ENCODE measurements around the gene TSPEAR.
"Not testable (repeated sequence)": the region's sequence is repeated elsewhere in the genome, so short reads cannot be mapped to it uniquely, and the experiment has no call there.

DNA sequence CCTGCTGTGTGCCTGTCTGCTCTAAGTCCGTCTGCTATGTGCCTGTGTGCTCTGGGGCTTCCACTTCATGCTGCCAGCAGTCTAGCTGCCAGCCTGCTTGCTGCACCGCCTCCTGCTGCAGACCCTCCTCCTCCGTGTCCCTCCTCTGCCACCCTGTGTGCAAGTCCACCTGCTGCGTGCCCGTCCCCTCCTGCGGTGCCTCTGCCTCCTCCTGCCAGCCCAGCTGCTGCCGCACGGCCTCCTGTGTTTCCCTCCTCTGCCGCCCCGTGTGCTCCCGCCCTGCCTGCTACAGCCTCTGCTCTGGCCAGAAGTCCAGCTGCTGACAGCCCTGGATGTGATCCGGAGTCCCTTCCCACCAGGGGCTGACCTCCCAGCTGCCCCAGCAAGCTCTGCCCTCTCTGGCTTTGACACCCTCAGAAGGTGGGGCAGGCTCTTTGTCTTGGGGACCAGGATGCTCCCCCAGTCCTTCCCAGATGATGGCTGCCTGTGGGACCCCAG, 73.5 kb downstream of the TSPEAR start:
- not testable (repeated sequence) for TF ChIP-seq POLR2AphosphoS5 (IDR thresholded peaks at IDR 0.05); CTCF (IDR thresholded peaks at IDR 0.05); POLR2A (IDR thresholded peaks at IDR 0.05); EP300 (IDR thresholded peaks at IDR 0.05; ENCODE audit: low read depth)
